MM.1S (cell line): ENCODE measurements around the gene DACH2.

ENCODE experiments used
- DNase-seq: peaks from one replicate; pipeline ENCODE4 v3.0.0-alpha.2; 2015
- H2AFZ ChIP-seq: fragments of 300-600 bp; sonication (generic); 2 replicates; pipeline ENCODE4 v1.6.0; 2016; ENCODE audit warnings: antibody characterized with exemption, low read length
- H3F3A ChIP-seq: fragments of 300-600 bp; sonication (generic); 2 replicates; pipeline ENCODE4 v1.6.1; 2016; ENCODE audit warnings: mild to moderate bottlenecking, antibody characterized with exemption, low read length, moderate library complexity, mixed read lengths; ENCODE audit not compliant: insufficient read depth
- H3K27ac ChIP-seq: fragments of 300-600 bp; sonication (generic); 2 replicates; pipeline ENCODE4 v1.5.1; 2016; ENCODE audit warnings: mild to moderate bottlenecking, low read length
- H3K27me3 ChIP-seq: fragments of 300-600 bp; sonication (generic); replicated peaks from 2 replicates; pipeline ENCODE4 v1.6.0; 2016; ENCODE audit warnings: low read length; ENCODE audit not compliant: insufficient read depth
- H3K36me3 ChIP-seq: fragments of 300-600 bp; sonication (generic); replicated peaks from 2 replicates; pipeline ENCODE4 v1.6.1; 2016; ENCODE audit warnings: mild to moderate bottlenecking, low read length, mixed read lengths; ENCODE audit not compliant: insufficient read depth
- H3K4me1 ChIP-seq: fragments of 300-600 bp; sonication (generic); 2 replicates; pipeline ENCODE4 v1.6.1; 2016; ENCODE audit warnings: low read length, mixed read lengths
- H3K4me2 ChIP-seq: fragments of 300-600 bp; sonication (generic); 2 replicates; pipeline ENCODE4 v1.6.0; 2016; ENCODE audit warnings: low read depth, low read length
- H3K4me3 ChIP-seq: fragments of 300-600 bp; sonication (generic); 2 replicates; pipeline ENCODE4 v1.5.1; 2016; ENCODE audit warnings: low read length, mixed read lengths
- H3K79me2 ChIP-seq: fragments of 300-600 bp; sonication (generic); 2 replicates; pipeline ENCODE4 v1.6.1; 2016; ENCODE audit warnings: mixed run types, low read length, mixed read lengths
- H3K9ac ChIP-seq: fragments of 300-600 bp; sonication (generic); 2 replicates; pipeline ENCODE4 v1.6.1; 2016; ENCODE audit warnings: low read length, mixed read lengths
- H3K9me2 ChIP-seq: fragments of 300-600 bp; sonication (generic); replicated peaks from 2 replicates; pipeline ENCODE4 v1.6.1; 2016; ENCODE audit warnings: mild to moderate bottlenecking, low read length, mixed read lengths; ENCODE audit not compliant: insufficient read depth
- H3K9me3 ChIP-seq: fragments of 300-600 bp; sonication (generic); replicated peaks from 2 replicates; pipeline ENCODE4 v1.6.1; 2016; ENCODE audit warnings: mild to moderate bottlenecking, low read length, mixed read lengths; ENCODE audit not compliant: insufficient read depth
- H4K20me1 ChIP-seq: fragments of 300-600 bp; sonication (generic); 2 replicates; pipeline ENCODE4 v1.6.1; 2016; ENCODE audit warnings: mild to moderate bottlenecking, low read length, moderate library complexity, mixed read lengths; ENCODE audit not compliant: insufficient read depth
- EZH2 ChIP-seq: fragments of 300-600 bp; sonication (generic); optimal IDR thresholded peaks from 2 replicates; pipeline ENCODE3; 2017; ENCODE audit warnings: low read depth, mild to moderate bottlenecking, antibody characterized with exemption, low read length, mixed read lengths
- EZH2phosphoT487 ChIP-seq: fragments of 300-600 bp; sonication (generic); IDR thresholded peaks from 2 replicates; pipeline ENCODE4 v1.6.1; 2018; ENCODE audit warnings: antibody characterized with exemption, low read length
- TF ChIP-seq, protein P1 (sequence below): fragments of 300-600 bp; sonication (generic); IDR thresholded peaks from 2 replicates; pipeline ENCODE4 v1.5.1; 2016; ENCODE audit warnings: antibody characterized with exemption, low read length, mixed read lengths

The DACH2 gene

DNA sequence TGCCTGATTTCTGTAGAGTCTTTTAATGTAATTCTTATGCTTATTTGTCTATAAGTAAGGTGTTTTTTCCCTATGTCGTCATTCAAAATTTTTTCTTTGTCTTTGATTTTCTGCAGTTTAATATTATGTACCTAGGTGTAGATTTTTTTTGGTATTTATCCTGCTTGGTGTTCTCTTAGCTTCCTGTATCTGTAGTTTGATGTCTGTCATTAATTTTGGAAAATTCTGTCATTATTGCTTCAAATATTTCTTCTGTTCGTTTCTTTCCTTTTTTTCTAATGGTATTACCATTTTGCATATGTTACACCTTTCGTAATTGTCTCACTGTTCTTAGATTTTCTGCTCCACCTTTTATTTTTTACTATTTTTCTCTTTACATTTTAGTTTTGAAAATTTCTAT, 696.9 kb downstream of the DACH2 start:
- H3K4me2 ChIP-seq, result no peak overlapping the region
- no peak for DNase-seq
- H2AFZ ChIP-seq, result no peak overlapping the region
- H3K36me3 ChIP-seq, result no peaks in the 10 kb centered on the region
- no peaks in the 10 kb centered on the region for H3K9me3 ChIP-seq
- no peaks in the 10 kb centered on the region for H3K4me1 ChIP-seq
- no peaks in the 10 kb centered on the region for H3F3A ChIP-seq
- TF ChIP-seq, protein P1, sequence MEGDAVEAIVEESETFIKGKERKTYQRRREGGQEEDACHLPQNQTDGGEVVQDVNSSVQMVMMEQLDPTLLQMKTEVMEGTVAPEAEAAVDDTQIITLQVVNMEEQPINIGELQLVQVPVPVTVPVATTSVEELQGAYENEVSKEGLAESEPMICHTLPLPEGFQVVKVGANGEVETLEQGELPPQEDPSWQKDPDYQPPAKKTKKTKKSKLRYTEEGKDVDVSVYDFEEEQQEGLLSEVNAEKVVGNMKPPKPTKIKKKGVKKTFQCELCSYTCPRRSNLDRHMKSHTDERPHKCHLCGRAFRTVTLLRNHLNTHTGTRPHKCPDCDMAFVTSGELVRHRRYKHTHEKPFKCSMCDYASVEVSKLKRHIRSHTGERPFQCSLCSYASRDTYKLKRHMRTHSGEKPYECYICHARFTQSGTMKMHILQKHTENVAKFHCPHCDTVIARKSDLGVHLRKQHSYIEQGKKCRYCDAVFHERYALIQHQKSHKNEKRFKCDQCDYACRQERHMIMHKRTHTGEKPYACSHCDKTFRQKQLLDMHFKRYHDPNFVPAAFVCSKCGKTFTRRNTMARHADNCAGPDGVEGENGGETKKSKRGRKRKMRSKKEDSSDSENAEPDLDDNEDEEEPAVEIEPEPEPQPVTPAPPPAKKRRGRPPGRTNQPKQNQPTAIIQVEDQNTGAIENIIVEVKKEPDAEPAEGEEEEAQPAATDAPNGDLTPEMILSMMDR, result no peak
- TF ChIP-seq EZH2 (no peak), EZH2phosphoT487 (no peak)
- no peak overlapping the region for H3K27ac ChIP-seq
- H3K79me2 ChIP-seq, result no peaks in the 10 kb centered on the region
- H3K9ac ChIP-seq, result no peak overlapping the region
- no peak overlapping the region for H3K4me3 ChIP-seq
- no peaks in the 10 kb centered on the region for H3K9me2 ChIP-seq
- no peaks in the 10 kb centered on the region for H4K20me1 ChIP-seq
- no peaks in the 10 kb centered on the region for H3K27me3 ChIP-seq
